Stomach (tissue), 4 donors: ENCODE results near the gene SACM1L.

Experiments
- EP300 ChIP-seq: sonication (generic); formaldehyde crosslinking; IDR thresholded peaks from one replicate; pipeline ENCODE4 v1.6.1; 2017; ENCODE audit warnings: antibody characterized with exemption
- POLR2A ChIP-seq, 4 donors: fragments of 450-650 bp; IDR thresholded peaks; one replicate each; pipeline ENCODE4 v1.6.1; 2016; ENCODE audit warnings: antibody characterized with exemption in 4 of 4, control low read depth in 2 of 4, mild to moderate bottlenecking in 1 of 4, moderate library complexity in 1 of 4
- TF ChIP-seq, protein P1 (sequence below), 7 experiments: fragments of 450-650 bp in 4 of 7; fragments of 200-600 bp in 3 of 7; sonication (generic) in 3 of 7; IDR thresholded peaks; one replicate each; pipeline ENCODE4 v1.5.1; 2016 to 2019; ENCODE audit warnings: antibody characterized with exemption in 7 of 7, control low read depth in 2 of 7, mild to moderate bottlenecking in 1 of 7

DNA sequence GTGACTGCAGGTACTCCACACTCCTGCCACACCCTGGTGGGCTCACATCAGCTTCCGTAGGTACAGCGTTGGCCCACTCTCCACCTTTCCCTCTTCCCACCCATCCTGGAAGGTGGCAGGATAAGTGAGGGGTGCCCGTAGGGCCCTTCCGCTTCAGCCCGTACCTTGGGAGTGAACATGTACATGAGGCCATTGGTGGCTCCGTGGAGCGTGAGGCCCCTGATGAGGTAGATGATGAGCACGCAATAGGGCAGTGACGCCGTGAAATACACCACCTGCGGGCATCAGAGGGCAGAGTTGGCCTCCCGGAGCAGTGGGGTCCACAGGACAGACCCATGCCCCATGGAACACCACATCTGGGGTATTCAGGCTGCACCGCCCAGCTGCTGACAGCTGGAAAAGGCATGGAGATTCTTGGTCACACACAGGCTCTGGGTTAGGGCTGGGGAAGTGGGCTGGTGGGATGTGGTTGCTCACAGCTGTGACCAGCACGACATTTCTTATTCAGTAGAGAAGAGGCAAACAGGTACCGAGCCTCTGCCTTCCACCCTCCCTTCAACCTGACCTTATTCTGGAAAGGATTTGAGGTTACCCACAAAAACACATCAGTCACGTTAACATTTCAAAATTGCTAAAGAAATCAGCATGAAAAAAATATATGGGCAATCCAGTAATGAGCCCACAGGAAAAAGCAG is 83.3 kb downstream of the SACM1L start:
- TF ChIP-seq, protein P1, sequence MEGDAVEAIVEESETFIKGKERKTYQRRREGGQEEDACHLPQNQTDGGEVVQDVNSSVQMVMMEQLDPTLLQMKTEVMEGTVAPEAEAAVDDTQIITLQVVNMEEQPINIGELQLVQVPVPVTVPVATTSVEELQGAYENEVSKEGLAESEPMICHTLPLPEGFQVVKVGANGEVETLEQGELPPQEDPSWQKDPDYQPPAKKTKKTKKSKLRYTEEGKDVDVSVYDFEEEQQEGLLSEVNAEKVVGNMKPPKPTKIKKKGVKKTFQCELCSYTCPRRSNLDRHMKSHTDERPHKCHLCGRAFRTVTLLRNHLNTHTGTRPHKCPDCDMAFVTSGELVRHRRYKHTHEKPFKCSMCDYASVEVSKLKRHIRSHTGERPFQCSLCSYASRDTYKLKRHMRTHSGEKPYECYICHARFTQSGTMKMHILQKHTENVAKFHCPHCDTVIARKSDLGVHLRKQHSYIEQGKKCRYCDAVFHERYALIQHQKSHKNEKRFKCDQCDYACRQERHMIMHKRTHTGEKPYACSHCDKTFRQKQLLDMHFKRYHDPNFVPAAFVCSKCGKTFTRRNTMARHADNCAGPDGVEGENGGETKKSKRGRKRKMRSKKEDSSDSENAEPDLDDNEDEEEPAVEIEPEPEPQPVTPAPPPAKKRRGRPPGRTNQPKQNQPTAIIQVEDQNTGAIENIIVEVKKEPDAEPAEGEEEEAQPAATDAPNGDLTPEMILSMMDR (IDR thresholded peaks at IDR 0.05): no peak
- TF ChIP-seq POLR2A (IDR thresholded peaks at IDR 0.05): no peak
- no peak for TF ChIP-seq EP300
